ENCODE measurements around the gene RFTN2.

DNA sequence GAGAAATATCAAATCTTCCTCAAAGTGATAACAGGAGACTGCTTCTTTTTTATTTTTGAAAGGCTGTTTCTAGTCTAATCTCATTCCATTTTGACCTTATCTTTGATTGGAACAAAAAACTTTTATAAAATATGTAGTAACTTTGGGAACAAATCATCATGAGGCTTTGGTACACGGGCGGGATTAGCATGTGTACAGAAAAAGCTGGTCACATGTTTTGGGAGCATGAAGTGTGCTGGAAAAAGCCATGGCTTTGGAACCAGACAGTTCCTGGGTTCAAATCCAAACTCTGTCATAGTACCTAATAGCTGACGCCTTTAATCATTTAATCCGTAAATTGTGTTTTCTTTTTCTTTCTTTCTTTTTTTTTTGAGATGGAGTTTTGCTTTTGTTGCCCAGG, 78.2 kb downstream of the RFTN2 start:
- TF ChIP-seq, protein P1, sequence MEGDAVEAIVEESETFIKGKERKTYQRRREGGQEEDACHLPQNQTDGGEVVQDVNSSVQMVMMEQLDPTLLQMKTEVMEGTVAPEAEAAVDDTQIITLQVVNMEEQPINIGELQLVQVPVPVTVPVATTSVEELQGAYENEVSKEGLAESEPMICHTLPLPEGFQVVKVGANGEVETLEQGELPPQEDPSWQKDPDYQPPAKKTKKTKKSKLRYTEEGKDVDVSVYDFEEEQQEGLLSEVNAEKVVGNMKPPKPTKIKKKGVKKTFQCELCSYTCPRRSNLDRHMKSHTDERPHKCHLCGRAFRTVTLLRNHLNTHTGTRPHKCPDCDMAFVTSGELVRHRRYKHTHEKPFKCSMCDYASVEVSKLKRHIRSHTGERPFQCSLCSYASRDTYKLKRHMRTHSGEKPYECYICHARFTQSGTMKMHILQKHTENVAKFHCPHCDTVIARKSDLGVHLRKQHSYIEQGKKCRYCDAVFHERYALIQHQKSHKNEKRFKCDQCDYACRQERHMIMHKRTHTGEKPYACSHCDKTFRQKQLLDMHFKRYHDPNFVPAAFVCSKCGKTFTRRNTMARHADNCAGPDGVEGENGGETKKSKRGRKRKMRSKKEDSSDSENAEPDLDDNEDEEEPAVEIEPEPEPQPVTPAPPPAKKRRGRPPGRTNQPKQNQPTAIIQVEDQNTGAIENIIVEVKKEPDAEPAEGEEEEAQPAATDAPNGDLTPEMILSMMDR (IDR thresholded peaks at IDR 0.05), result no peak
- TF ChIP-seq POLR2A (IDR thresholded peaks at IDR 0.05), result no peak
